IPS-NIHi11 (cell line): ENCODE measurements around the gene DNER.

Experiments used
- DNase-seq: peaks from one replicate; pipeline ENCODE4 v3.0.0; 2012; ENCODE audit warnings: mixed read lengths, low spot score

Gene DNER

GRCh38 chr2:229335877-229336346, 378.4 kb downstream of the DNER start:
- DNase-seq: no peak

- no peak for DNase-seq
Measured at GRCh38 chr2:229335330-229335729, 379.0 kb downstream of the DNER start.

GRCh38 chr2:229330952-229331351, 383.4 kb downstream of the DNER start:
- DNase-seq: no peak

GRCh38 chr2:229319558-229319957, 394.8 kb downstream of the DNER start:
- DNase-seq: no peak

- DNase-seq: no peak
Measured at GRCh38 chr2:229314117-229314516, 400.2 kb downstream of the DNER start.

GRCh38 chr2:229313591-229313990, 400.8 kb downstream of the DNER start:
- DNase-seq: no peak
